Testis (tissue), 2 donors: Measurements from ENCODE around the gene KLC1.

Source experiments
- CTCF ChIP-seq, 3 experiments: fragments of 450-650 bp in 2 of 3; fragments of 200-600 bp in 1 of 3; sonication (generic) in 1 of 3; IDR thresholded peaks; one replicate each; pipeline ENCODE4 v1.5.1; 2016 to 2019; ENCODE audit warnings: antibody characterized with exemption in 3 of 3, mild to moderate bottlenecking in 2 of 3, moderate library complexity in 1 of 3
- POLR2A ChIP-seq: fragments of 450-650 bp; IDR thresholded peaks from one replicate; pipeline ENCODE4 v1.6.1; 2017; ENCODE audit warnings: antibody characterized with exemption, mild to moderate bottlenecking, moderate library complexity

- TF ChIP-seq POLR2A, result no peak
- TF ChIP-seq CTCF (IDR thresholded peaks at IDR 0.05), result no peak
Observed at GRCh38 chr14:103725001-103725682, 96.1 kb downstream of the KLC1 start.
